Measurements from ENCODE around the gene CXCL13. TPM values are rescaled to one million over a fixed set of nuclear protein-coding genes. Genes with fewer than 3 reads are reported as not detected.
"Not testable (repeated sequence)": the region's sequence is repeated elsewhere in the genome, so short reads cannot be mapped to it uniquely, and the experiment has no call there.

CXCL13 gene
- total RNA-seq, 1 donor from 2014 or later: not detected

DNA sequence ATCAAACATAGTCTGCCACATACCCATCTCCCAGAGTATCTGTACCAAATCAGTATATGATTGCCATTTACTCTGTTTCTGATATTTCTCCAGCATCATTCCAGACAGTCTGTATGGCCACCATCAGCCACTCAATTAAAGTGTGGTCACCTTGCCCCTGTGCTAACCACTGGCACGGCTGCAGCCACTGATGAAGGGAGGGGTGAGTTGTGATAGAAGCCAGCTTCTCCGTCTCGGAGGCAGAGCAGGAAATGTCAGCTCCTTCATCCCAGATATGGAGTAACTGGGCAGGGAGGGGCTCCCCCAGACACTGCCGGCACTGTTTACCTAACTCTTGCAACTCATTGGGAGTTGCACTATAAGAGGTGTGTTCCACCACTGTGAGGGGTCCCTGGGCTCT is 30.3 kb downstream of the CXCL13 start:
- no peak overlapping the region for H3K27ac Mint-ChIP-seq (ENCODE audit: unreplicated experiment)

DNA sequence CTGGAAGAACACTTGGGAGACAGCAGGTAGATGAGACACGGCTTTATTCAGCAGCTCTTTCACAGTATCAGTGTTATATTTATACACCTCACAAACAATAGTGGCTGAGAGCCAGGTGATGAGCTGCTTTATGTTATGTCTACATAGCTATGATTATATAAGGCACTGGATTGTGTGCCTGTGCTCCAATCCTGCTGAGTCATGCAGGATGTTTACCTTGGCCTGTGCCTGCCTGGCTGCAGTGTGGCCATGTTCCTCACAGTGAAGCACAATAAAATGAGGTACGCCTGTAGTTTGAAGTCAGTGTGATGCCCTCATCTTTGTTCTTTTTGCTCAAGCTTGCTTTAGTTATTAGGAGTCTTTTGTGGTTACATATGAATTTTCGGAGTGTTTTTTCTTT is 31.3 kb downstream of the CXCL13 start:
- no peaks in the 10 kb centered on the region for H3K27me3 Mint-ChIP-seq (ENCODE audit: unreplicated experiment)
- DNase-seq (ENCODE audit: low spot score): no peak
- no peak overlapping the region for H3K27ac Mint-ChIP-seq (ENCODE audit: unreplicated experiment)
- H3K36me3 Mint-ChIP-seq (ENCODE audit: low read depth, unreplicated experiment): no peaks in the 10 kb centered on the region
- TF ChIP-seq, protein P1, sequence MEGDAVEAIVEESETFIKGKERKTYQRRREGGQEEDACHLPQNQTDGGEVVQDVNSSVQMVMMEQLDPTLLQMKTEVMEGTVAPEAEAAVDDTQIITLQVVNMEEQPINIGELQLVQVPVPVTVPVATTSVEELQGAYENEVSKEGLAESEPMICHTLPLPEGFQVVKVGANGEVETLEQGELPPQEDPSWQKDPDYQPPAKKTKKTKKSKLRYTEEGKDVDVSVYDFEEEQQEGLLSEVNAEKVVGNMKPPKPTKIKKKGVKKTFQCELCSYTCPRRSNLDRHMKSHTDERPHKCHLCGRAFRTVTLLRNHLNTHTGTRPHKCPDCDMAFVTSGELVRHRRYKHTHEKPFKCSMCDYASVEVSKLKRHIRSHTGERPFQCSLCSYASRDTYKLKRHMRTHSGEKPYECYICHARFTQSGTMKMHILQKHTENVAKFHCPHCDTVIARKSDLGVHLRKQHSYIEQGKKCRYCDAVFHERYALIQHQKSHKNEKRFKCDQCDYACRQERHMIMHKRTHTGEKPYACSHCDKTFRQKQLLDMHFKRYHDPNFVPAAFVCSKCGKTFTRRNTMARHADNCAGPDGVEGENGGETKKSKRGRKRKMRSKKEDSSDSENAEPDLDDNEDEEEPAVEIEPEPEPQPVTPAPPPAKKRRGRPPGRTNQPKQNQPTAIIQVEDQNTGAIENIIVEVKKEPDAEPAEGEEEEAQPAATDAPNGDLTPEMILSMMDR (IDR thresholded peaks at IDR 0.05; ENCODE audit: unreplicated experiment): no peak
- no peak overlapping the region for H3K4me3 Mint-ChIP-seq (ENCODE audit: unreplicated experiment)
- no peaks in the 10 kb centered on the region for H3K9me3 Mint-ChIP-seq (ENCODE audit: unreplicated experiment)
- no peaks in the 10 kb centered on the region for H3K4me1 Mint-ChIP-seq (ENCODE audit: unreplicated experiment)

More for the DNA sequence above, 30.3 kb downstream of the CXCL13 start:
- no peak overlapping the region for H3K4me3 Mint-ChIP-seq (ENCODE audit: unreplicated experiment)
- no peaks in the 10 kb centered on the region for H3K4me1 Mint-ChIP-seq (ENCODE audit: unreplicated experiment)
- H3K36me3 Mint-ChIP-seq (ENCODE audit: low read depth, unreplicated experiment): no peaks in the 10 kb centered on the region
- no peaks in the 10 kb centered on the region for H3K27me3 Mint-ChIP-seq (ENCODE audit: unreplicated experiment)
- H3K9me3 Mint-ChIP-seq (ENCODE audit: unreplicated experiment): no peaks in the 10 kb centered on the region
- no peak for DNase-seq (ENCODE audit: low spot score)
- TF ChIP-seq, protein P1 (IDR thresholded peaks at IDR 0.05; ENCODE audit: unreplicated experiment): no peak

DNA sequence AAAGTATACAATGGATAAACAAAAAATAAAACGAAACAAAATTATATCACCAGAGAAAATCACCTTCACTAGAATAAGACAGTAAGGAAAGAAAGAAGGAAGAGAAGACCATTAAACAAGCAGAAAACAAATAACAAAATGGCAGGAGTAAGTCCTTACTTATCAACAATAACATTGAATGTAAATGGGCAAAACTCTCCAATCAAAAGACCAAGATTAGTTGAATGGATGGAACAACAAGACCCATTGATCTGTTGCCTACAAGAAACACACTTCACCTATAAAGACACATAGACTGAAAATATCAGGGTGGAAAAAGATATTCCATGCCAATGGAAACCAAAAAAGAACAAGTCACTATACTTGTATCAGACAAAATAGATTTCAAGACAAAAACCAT is 38.4 kb downstream of the CXCL13 start:
- H3K36me3 Mint-ChIP-seq (ENCODE audit: low read depth, unreplicated experiment); H3K27me3 Mint-ChIP-seq (ENCODE audit: unreplicated experiment); H3K9me3 Mint-ChIP-seq (ENCODE audit: unreplicated experiment); H3K27ac Mint-ChIP-seq (ENCODE audit: unreplicated experiment); H3K4me1 Mint-ChIP-seq (ENCODE audit: unreplicated experiment); H3K4me3 Mint-ChIP-seq (ENCODE audit: unreplicated experiment); DNase-seq (ENCODE audit: low spot score): not testable (repeated sequence)

DNA sequence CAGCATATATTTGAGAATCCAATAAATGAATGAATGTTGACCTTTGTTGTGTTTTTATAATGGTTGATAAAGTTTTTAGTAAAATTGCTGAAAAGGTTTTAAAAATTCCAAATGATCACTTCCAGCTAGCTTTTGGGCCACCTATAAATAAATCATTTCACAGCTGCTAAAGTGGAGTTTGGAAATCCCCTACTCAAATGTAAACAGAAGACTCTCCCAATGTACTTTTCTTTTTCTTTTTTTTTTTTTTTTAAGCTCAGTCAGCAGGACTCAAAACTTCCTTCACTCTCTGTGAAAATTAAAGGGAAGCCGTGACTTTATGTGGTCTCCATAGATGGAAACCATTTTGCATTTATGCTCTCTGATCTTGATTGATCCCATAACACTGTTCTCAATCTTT is 45.2 kb downstream of the CXCL13 start:
- TF ChIP-seq, protein P1 (IDR thresholded peaks at IDR 0.05; ENCODE audit: unreplicated experiment): no peak
- H3K4me1 Mint-ChIP-seq (ENCODE audit: unreplicated experiment): no peaks in the 10 kb centered on the region
- no peak overlapping the region for H3K4me3 Mint-ChIP-seq (ENCODE audit: unreplicated experiment)
- peaks cover 9% of the 10 kb centered on the region for H3K9me3 Mint-ChIP-seq (ENCODE audit: unreplicated experiment)
- H3K27me3 Mint-ChIP-seq (ENCODE audit: unreplicated experiment): no peaks in the 10 kb centered on the region
- no peaks in the 10 kb centered on the region for H3K36me3 Mint-ChIP-seq (ENCODE audit: low read depth, unreplicated experiment)
- no peak for DNase-seq (ENCODE audit: low spot score)
- no peak overlapping the region for H3K27ac Mint-ChIP-seq (ENCODE audit: unreplicated experiment)

DNA sequence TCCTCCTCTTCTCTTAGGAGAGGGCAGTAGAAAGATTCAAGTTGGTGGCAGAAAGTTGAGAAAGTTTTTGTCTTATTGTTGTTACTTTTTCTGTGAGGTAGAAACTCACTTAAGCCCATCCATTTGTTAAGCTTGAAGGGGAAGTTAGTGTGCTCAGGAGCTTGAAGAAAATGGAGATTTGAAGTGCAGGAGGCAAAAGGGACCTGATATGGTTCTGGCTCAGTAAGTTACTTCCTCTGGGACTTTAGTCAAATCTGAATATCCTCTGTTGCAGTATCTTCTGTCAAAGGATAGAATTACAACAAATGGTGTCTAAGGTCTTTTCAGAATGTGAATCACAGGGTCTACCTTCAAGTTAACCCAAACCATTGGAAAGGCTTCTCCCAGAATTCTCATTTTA is 46.2 kb downstream of the CXCL13 start:
- no peak overlapping the region for H3K27ac Mint-ChIP-seq (ENCODE audit: unreplicated experiment)
- no peaks in the 10 kb centered on the region for H3K4me1 Mint-ChIP-seq (ENCODE audit: unreplicated experiment)
- H3K4me3 Mint-ChIP-seq (ENCODE audit: unreplicated experiment): no peak overlapping the region
- TF ChIP-seq, protein P1 (IDR thresholded peaks at IDR 0.05; ENCODE audit: unreplicated experiment): no peak
- H3K36me3 Mint-ChIP-seq (ENCODE audit: low read depth, unreplicated experiment): no peaks in the 10 kb centered on the region
- peaks cover 1% of the 10 kb centered on the region for H3K27me3 Mint-ChIP-seq (ENCODE audit: unreplicated experiment)
- H3K9me3 Mint-ChIP-seq (ENCODE audit: unreplicated experiment): peaks cover 6% of the 10 kb centered on the region
- no peak for DNase-seq (ENCODE audit: low spot score)

Data from endothelial cell (in vitro differentiated cells).